HEK293T (cell line): ENCODE measurements around the gene XPNPEP2.

Experiments
- ARNT ChIP-seq: fragments of 450-650 bp; IDR thresholded peaks from 2 replicates; pipeline ENCODE4 v1.6.1; 2017; ENCODE audit warnings: mild to moderate bottlenecking
- BHLHE40 ChIP-seq: fragments of 450-650 bp; IDR thresholded peaks from 2 replicates; pipeline ENCODE4 v1.6.1; 2016; ENCODE audit warnings: mild to moderate bottlenecking, moderate library complexity, borderline replicate concordance
- FOXK2 ChIP-seq: fragments of 450-650 bp; IDR thresholded peaks from 2 replicates; pipeline ENCODE4 v1.6.1; 2016; ENCODE audit warnings: mild to moderate bottlenecking
- FOXM1 ChIP-seq: fragments of 450-650 bp; IDR thresholded peaks from 2 replicates; pipeline ENCODE4 v1.6.1; 2017; ENCODE audit warnings: mild to moderate bottlenecking, borderline replicate concordance
- NFRKB ChIP-seq: fragments of 450-650 bp; IDR thresholded peaks from 2 replicates; pipeline ENCODE4 v1.6.1; 2016; ENCODE audit warnings: mild to moderate bottlenecking, moderate library complexity
- SP1 ChIP-seq: fragments of 450-650 bp; IDR thresholded peaks from 2 replicates; pipeline ENCODE4 v1.6.1; 2017
- ZNF384 ChIP-seq: fragments of 450-650 bp; IDR thresholded peaks from 2 replicates; pipeline ENCODE4 v1.6.1; 2016

GRCh38 chrX:129741880-129742758, 3.3 kb downstream of the XPNPEP2 start:
- TF ChIP-seq ARNT, result no peak
- TF ChIP-seq ZNF384, result no peak
- no peak for TF ChIP-seq FOXK2
- TF ChIP-seq FOXM1, result no peak
- no peak for TF ChIP-seq NFRKB
- no peak for TF ChIP-seq SP1
- no peak for TF ChIP-seq BHLHE40
